Midbrain (tissue), 1 donor: ENCODE measurements around the gene MDM1.

Experiments
- DNase-seq: peaks from one replicate; lab custom pipeline; 2025; lab: John Stamatoyannopoulos, UW

Gene MDM1, protein sequence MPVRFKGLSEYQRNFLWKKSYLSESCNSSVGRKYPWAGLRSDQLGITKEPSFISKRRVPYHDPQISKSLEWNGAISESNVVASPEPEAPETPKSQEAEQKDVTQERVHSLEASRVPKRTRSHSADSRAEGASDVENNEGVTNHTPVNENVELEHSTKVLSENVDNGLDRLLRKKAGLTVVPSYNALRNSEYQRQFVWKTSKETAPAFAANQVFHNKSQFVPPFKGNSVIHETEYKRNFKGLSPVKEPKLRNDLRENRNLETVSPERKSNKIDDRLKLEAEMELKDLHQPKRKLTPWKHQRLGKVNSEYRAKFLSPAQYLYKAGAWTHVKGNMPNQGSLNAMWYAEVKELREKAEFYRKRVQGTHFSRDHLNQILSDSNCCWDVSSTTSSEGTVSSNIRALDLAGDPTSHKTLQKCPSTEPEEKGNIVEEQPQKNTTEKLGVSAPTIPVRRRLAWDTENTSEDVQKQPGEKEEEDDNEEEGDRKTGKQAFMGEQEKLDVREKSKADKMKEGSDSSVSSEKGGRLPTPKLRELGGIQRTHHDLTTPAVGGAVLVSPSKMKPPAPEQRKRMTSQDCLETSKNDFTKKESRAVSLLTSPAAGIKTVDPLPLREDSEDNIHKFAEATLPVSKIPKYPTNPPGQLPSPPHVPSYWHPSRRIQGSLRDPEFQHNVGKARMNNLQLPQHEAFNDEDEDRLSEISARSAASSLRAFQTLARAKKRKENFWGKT

DNA sequence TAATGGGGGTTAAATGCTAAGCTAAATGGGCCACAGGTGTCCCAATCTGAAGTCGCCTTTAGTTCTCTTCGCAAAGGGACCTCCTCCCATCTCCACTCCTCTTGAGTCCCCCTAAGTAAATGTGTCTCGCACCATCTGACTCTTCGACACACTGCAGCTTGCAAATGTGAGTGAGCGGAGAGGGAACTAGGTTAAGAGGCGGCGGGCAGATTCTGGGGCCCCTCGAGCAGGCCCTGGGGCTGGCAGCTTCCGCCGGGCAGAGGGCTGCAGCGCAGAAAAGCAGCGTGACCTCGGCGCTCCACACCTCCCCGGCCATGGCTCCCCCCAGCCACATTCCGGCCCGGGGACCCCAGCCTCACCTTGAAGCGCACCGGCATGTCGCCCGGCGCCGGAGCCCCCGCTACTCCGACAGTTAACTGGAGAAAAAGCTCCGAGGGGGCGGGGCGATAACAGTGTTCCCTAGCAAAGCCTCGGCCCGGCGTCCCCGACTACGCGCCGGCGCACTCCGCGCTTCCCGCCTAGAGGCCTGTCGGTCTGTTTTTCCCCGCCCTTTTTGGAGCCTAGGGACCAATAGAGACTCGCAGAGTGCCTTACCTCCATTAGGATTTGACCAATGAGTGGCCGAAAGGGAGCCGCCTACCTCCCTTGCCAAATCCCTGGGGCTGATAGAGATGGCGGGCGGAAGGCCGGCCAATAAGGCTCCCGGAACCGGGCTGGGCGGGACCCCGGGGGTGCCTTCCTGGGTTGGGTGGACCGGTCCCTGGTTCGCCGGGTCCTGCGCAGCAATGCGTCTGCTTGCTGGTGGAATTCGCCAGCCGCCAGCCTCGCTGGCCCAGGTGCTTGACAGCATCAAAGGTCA is at the start of gene MDM1:
Gene MDM1 (minus strand): TSS at position 494 of the 859 bp plus-strand sequence. CDS start 117 bp downstream, at position 377.
- DNase-seq: peak; percentile 99

DNA sequence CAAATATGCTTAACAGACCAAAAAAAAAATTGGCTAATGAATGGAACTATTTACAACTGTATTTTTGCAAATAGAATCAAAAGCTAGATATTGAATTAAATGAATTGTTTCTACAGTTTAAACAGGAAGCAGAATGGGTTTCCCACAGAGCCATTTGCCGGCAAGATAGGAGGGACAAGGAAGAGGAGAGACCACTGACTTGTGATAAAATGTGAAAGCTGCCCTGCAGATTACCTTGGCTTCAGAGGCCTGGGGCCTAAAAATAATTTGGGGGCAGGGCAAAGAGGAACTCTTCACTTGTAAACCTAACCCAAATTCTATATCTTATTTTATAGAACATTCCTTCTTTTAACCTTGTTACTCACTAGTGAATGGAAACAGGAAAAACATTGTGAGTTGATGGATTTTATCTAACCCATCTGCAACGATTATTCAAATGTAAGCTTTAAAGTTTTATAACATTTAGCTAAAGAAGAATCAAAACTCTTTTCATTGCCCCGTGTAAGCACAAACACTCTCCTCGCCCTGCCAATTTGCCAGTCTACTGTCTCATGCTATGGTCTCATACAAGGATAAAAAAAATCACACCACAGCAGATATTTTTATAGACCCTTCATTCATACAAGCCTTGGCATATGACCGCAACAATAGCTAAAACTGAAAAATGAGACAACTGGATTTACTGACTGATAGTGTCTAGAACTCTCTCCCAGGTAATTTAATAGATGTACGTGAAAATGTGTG is 49.5 kb upstream of the MDM1 start:
- DNase-seq: no peak

DNA sequence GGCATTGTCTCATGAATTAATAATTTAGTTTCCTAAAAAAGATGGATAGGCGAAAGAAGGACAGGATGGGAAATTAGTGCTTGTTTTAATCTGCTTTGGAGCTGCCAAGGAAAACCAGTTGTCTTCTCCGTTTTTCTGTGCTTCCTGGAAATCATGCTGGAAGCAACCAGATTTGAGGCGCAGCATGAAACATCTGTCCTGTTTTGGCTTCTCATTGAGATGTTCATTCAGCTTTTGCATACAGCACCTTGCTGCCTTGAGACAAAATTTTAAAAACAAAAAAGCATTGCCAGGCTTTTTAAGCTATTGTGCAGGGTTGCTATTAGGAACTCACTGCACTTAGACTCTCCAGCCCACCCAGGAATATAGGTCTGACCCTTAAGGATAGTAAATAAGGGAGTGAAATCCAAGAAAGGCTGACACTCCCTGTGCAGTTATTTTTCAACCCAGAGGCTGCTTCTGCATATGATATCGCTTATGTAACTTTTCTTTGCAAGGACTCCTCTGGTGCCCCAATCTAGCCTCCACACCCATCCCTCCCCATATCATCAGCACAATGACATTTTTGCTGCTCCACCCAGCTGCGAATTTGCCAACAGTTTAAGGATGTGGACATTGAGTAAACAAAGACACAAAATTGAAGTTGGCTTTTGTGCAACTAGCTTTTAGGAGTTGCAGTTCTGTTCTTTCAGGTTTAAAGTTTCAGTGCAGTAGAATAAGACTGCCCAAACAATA is 46.9 kb upstream of the MDM1 start:
- DNase-seq: no peak

DNA sequence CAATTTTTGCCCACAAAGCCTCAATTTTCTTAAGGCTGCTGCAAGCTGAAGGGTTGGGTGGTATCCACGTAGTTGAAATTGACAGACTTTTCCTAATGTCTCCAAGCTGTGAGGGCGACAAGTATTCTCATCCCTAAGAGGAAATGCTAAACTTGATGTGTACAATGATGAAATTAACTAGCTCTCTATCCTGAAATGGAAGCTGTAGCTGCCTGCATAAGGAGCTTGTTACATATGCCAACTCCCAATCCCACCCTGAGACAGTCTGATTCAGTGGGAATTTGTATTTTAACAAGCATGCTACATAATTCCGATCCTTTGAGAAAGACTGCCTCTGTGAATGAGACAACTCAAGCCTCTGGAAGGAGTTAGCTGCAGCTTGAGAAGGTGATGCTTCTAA is 45.7 kb upstream of the MDM1 start:
- no peak for DNase-seq

DNA sequence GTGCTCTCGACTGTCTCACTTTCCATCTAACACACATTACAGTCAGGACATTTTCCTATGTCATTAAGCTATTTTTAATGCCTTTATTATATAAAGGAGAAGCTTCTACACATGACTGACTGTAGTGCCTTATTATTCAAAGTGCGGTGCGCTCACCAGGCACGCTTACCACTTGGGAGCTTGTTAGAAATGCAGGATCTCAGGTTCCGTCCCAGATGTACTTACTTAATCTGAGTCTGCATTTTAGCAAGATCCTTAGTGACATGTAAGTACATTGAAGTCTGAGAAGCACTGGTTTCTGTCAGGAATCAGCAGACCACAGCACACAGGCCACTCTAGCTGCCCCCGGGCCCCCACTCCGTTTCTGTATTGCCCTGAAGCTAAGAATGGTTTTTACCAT is 44.7 kb upstream of the MDM1 start:
- DNase-seq: no peak

DNA sequence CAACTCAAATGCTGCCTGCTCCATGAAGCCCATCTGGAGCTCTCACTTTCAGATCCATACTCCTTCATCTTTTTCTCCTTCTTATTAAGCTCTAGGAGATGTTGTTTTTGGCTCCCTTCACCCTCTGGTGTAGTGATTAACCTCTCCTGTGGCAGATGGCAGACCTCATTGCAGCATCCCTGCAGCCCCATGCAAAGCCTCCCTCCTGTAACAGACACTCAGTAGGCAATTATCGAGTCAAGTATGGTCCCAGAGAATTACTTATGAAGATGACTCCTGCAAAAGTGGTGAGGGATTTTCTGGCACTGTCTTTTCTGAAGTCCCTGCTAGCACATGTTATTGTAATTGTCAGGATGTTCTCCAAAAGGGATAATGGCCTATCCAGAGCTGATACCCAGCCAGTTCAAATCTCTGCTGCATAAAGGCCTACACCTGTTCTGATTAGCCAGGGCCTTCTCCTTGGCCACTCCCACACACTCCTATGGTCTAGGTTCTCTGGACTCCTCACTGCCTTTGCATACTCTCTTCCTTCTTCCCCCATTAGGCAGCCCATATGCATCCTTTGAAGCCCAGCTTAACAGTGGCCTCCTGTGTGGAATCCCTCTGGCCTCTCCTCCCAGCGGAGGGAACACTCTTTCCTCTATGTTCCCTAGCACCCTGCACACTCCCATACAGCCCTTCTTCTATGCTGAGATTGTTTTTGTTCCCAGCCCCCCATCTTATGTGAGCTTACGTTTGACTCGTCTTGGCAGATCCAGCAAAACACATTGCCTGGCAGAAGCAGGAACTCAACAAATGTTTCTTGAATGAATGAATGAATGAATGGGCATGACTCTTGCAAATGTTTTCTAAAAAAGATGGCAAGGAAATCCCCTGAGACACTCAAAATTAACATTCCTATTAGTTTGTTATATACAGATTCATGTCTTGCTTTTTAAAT is 43.9 kb upstream of the MDM1 start:
- no peak for DNase-seq

DNA sequence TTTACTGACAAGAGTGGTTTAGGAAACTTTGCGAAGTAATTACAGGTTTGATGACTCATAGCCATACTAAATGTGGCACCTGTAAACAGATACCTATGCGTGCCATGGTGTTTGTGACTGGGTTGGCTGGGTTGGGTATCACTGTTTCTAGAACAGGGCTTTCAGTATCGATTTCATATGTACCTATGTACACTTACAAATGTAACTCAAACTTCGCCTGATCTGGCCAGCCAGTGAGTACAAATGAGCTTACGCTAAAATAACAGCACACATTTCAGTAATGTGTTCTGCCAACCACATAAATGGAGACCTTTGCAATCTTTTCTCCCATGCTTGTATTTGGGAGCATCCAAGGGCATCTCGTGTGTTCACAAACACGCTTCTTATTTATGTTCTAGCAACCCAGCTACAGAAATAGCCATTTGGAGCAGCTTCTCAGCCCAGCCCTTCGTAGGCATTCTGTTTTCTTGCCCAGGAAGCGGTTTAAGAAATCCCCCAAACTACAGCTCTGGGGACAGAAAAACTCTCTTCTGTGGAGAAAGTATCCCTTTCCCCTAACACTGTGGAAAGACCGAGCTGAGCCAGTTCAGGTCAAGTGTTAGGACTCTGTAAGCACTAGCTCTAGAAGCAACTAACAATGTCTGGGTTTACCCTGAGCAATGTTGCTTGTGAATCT is 42.3 kb upstream of the MDM1 start:
- DNase-seq: no peak

DNA sequence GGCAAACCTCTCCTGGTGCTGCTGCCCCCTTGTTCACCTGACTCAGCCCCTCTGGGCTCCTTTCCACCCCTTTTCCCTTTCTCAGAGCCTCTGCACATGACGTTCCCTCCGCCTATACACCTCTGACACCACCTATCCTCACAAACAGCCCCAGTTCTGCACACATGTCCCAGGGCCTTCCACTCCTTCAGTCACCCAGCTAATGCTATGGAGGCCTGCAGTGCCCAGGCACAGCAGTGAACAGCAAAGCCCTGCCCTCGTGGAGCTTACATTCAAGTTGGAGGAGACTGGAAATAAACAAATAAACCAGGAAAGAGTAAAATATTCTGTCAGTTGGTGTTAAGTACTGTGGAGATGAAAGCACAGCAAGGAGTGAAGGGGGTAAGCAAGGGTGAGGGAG is 38.5 kb upstream of the MDM1 start:
- no peak for DNase-seq

DNA sequence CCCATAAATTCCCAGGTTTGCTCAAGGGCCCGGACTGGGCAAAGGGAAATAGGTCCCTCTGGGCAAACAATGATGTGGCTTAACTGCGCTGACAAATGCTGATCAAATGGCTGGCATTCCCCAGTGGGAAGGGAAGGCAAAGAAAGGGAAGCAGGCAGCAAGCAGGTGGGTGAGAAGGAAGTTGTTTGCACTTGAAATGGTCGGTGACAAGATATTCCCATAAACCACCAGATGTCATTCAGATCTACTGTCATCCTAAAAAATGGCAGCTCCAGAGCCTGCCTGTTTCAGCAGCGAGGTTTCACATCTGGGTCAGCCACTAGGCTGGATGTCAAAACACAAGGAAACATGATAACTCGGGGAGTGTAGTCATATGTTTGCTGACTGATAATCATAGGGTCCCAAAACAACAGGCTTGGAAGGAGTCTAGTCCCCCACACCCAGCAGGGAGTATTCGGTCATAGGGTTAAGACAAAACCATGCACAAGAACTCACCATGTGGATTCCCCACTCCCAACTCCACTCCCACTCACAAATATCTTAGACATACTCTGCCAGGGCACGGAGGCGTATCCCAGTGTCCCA is 37.9 kb upstream of the MDM1 start:
- no peak for DNase-seq

DNA sequence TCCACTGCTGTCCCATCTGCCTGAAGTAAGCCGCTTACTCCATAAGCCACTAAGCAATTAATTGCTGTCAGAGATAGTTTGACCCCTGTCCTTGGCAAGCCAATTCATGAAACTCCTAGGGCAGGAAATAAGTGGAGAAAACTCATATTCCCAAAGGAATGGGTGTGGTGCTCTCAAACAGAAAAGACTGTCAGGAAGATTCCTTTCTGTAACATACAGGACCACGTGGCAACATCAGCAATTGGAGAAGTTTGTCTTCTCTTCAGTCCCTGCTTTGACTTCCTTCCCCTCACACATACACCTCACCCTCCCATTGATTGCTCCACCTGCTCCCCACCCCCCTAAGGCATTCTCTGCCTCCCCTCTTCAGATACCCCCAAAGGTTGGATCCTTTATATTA is 36.2 kb upstream of the MDM1 start:
- DNase-seq: no peak

DNA sequence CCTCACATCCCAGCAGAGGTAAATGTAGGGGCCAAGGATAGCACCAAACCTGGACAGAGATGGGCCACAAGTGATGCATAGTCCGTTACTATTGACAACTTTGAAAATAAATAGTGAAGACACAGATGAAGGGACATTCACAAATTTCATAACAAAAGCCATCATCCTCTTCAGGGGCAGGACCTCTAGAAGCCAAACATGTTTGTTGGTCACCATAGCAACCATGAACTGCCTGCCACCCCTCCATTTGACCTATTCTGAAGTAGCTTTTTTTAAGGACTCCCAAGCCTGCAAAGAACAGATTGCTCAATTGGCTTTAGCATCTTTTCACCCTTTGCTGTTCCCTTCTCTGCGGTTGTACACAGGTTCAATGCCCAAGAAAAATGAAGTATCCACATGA is 35.7 kb upstream of the MDM1 start:
- no peak for DNase-seq

DNA sequence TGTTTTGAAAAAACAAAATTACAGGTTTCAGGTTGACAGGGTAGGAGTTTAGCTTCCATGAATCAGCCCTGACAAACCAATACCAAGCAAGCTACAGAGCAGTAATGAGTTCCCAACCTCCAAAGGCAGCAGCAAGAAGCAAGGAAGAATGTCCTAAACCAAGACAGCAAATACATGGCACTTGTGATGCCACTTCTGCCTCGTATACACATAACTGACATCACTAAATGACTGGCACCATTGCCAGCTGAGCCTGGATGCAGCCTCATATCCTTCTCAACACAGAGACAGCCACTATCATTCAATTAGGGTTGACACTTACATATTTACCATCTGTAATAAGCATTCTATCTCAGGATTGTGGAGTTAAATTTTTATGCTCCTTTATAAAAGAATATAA is 35.0 kb upstream of the MDM1 start:
- no peak for DNase-seq

DNA sequence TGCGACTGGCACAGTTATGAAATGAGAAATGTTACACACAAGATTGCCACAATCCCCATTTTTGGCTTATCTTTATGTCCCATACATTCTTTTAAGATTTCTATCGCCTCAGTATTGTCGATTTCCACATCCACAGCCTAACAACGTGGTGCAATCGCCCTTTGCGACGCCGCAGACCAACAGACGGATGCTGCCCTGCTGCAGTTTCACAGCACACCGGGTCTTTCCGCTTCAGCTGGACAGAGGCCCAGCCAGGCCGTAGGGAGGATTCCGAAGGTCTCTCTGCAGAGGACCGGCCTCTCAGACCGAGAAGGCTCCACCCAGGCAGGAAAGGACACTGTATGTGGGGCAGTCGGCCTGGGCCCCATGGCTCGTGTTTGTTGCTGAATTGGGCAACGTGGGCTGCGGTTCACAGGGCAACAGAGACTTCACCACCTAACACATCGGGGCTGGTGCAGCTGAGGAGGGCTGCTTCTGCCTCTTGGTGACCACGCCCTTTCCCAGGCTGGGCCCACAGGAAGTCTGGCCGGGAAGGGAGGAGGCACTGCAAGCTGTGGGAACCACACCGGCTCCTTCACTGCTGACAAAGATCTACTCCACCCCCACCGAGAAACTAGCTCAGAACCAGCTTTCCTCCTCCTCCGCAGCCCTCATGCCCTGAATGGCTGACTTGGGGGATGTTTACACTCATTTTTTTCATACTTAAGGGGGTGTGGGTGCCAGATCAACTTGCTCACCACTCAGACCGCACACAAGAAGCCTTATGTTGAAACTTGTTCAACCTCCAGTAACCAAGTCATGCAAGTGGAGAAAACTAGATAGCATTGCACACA is 32.9 kb upstream of the MDM1 start:
- DNase-seq: peak; percentile 26

DNA sequence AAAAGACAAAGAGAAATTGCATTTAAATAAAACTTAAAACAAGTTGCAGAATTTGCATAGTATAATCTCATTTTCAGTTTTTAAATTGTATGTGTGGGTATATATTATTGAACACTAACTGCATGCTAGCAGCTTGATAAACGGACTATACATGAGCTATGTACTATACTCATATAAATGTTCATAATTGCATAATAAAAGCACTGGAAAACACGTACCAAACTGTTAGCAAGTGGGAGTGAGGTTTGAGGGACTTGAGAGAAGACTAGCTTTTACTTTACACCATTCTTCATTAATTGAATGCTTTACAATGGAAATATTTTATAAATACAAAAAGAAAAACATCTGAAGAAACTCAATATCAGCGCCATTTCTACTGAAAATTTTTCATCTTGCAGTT is 32.2 kb upstream of the MDM1 start:
- DNase-seq: no peak

DNA sequence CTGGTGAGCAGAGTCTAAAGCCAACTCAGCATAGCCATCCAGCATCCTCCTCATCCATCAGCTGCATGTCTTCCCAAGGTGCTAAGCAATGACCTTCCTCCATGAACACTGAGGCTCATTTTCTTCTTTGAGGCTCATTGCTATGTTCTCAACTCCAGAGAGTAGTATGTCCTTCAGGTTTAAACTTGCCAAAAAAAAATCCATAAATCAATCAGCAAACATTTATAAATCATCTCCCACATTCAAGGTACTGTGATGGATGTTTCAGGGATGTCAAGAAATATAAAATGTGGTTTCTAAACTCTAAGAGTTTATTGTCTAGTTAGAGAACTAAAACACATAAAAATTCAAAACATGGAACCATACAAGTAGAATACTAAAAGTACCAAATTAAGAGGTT is 29.8 kb upstream of the MDM1 start:
- DNase-seq: no peak

DNA sequence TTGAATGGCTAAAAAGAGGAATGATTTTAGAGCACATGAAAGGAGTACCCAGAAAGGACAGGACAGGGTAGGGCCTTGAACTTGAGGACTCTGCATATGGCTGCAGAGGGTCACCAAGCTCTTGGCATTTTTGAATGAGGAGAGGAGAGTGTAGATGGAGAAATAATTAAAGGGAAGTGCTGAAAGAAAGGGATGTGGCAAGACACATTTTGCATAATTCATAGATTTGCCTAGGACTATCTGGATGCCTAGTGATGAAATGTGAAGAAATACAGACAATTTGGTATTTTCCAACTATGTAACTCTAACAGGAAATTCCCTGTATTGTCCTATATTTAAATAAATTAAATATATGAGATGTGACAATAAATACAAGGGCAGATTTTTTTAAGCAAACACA is 27.5 kb upstream of the MDM1 start:
- no peak for DNase-seq

DNA sequence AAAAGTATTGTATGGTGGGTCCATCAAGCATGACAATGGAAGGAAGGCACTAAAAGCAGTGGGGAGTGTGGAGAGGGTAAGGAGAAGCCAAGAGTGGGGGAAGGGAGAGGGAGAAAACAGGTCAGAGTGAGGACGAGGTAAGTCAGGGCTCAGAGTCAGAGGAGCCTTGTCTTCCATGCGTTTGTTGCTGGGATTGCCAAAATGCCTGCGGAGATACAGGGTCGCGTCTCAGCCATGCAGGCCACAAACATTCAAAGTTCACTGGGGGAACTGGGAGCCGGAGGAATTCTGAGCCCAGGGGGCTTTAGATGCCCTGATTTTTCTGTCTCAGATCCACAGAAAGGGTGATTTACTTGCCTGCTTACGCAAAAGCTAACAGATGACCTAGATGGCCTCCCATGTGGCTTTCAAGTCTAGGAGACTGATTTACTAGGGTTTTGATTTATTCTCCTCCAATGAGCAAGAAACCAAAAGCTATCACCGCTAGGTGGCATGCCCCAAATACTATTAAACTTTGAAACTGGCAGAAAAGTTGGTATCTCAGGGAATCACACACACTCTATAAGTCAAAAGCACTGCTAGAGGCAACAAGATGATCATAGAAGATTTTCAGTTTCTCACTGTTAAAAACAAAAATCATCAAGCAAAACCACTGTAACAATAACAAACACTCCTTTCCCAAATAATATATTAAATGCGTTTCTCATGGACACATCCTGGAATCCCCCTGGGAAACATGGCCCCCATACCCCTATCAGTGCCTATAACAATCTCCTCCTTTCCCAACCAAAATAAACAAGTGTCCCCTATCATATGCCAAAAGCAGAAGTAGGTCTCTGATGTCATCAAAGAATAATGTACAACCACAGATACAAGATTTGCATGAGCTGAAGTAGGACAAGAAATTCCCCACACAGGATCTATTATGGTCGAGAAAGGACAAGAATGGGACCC is 26.6 kb upstream of the MDM1 start:
- DNase-seq: peak; percentile 37
